GM19452 (cell line): Measurements from ENCODE around the gene CD28.
"Not testable (repeated sequence)": the region's sequence is repeated elsewhere in the genome, so short reads cannot be mapped to it uniquely, and the experiment has no call there.

Experiments
- ATAC-seq: cut with Tn5 transposase; IDR thresholded peaks from one replicate; pipeline ENCODE4 v1.9.1; 2021; ENCODE audit not compliant: unreplicated experiment

CD28 gene

GRCh38 chr2:203685789-203686420 is 20.5 kb upstream of the CD28 start:
- no peak for ATAC-seq

GRCh38 chr2:203687165-203687564 is 19.3 kb upstream of the CD28 start:
- no peak for ATAC-seq

- peak; percentile 56 for ATAC-seq
Measured at GRCh38 chr2:203688798-203689197, 17.6 kb upstream of the CD28 start.

- ATAC-seq = peak; percentile 66
Measured at GRCh38 chr2:203689426-203690116, 16.9 kb upstream of the CD28 start.

- peak; percentile 22 for ATAC-seq
Measured at GRCh38 chr2:203690117-203690431, 16.4 kb upstream of the CD28 start.

- ATAC-seq = no peak
Measured at GRCh38 chr2:203690441-203691047, 15.9 kb upstream of the CD28 start.

GRCh38 chr2:203691149-203691548 is 15.3 kb upstream of the CD28 start:
- no peak for ATAC-seq

GRCh38 chr2:203692031-203692710 is 14.3 kb upstream of the CD28 start:
- no peak for ATAC-seq

GRCh38 chr2:203693242-203693879 is 13.1 kb upstream of the CD28 start:
- ATAC-seq = no peak

- ATAC-seq = no peak
Measured at GRCh38 chr2:203694191-203694590, 12.2 kb upstream of the CD28 start.

GRCh38 chr2:203697190-203697589 is 9.2 kb upstream of the CD28 start:
- ATAC-seq = no peak

GRCh38 chr2:203697763-203698162 is 8.7 kb upstream of the CD28 start:
- not testable (repeated sequence) for ATAC-seq

- ATAC-seq = not testable (repeated sequence)
Measured at GRCh38 chr2:203698410-203698809, 8.0 kb upstream of the CD28 start.

GRCh38 chr2:203704430-203704829 is 2.0 kb upstream of the CD28 start:
- ATAC-seq = no peak

GRCh38 chr2:203705178-203705577 is 1.3 kb upstream of the CD28 start:
- no peak for ATAC-seq

GRCh38 chr2:203707530-203707929 is 1.1 kb downstream of the CD28 start:
- ATAC-seq = no peak

- ATAC-seq = no peak
Measured at GRCh38 chr2:203708846-203709396, 2.5 kb downstream of the CD28 start.

GRCh38 chr2:203709416-203710040 is 3.1 kb downstream of the CD28 start:
- ATAC-seq = no peak

GRCh38 chr2:203710226-203710625 is 3.8 kb downstream of the CD28 start:
- ATAC-seq = no peak

GRCh38 chr2:203710952-203711351 is 4.5 kb downstream of the CD28 start:
- ATAC-seq = no peak

GRCh38 chr2:203711399-203711798 is 5.0 kb downstream of the CD28 start:
- no peak for ATAC-seq
